ENCODE measurements around the gene NR3C2. TPM values are rescaled to one million over a fixed set of nuclear protein-coding genes. Genes with fewer than 3 reads are reported as not detected.

NR3C2 gene
- polyA plus RNA-seq, 3 donors: 0.09 to 0.27 (median 0.20) TPM

GRCh38 chr4:148341980-148342800 is 100.0 kb downstream of the NR3C2 start:
- DNase-seq: no peak
- H3K27ac ChIP-seq (ENCODE audit: low read depth in 1 of 2, low read length in 2 of 2): no peak overlapping the region
- peaks cover 0 to 7% (median 0%) of the 10 kb centered on the region in 7 donors for H3K9me3 Mint-ChIP-seq
- H3K27ac Mint-ChIP-seq: no peak overlapping the region
- H3K9ac ChIP-seq (ENCODE audit: insufficient read depth, low read length, poor library complexity, severe bottlenecking): no peak overlapping the region
- no peaks in the 10 kb centered on the region for H3K27me3 ChIP-seq (ENCODE audit: control insufficient read depth in 2 of 2, insufficient read depth in 2 of 2, low read length in 2 of 2)
- no peak overlapping the region for H3K4me3 ChIP-seq (replicated peaks in 1 of 3; ENCODE audit: low read depth in 2 of 3, low read length in 3 of 3)
- no peaks in the 10 kb centered on the region for H3K79me2 ChIP-seq (ENCODE audit: insufficient read depth, low read length)
- H2AFZ ChIP-seq (ENCODE audit: insufficient read depth, low read depth, low read length, poor library complexity, severe bottlenecking): no peak overlapping the region
- H3K27me3 Mint-ChIP-seq (ENCODE audit: low read depth in 3 of 3): no peaks in the 10 kb centered on the region
- no peak for TF ChIP-seq CTCF (IDR thresholded peaks at IDR 0.05)
- H3K36me3 Mint-ChIP-seq: no peaks in the 10 kb centered on the region
- intact Hi-C loops (cut with micrococcal nuclease): no loop called here
- H3K4me1 Mint-ChIP-seq: no peaks in the 10 kb centered on the region
- no peak overlapping the region for H3K4me3 Mint-ChIP-seq
- H4K20me1 ChIP-seq (ENCODE audit: insufficient read depth, low read length): no peaks in the 10 kb centered on the region
- H3K9me3 ChIP-seq (replicated peaks in 1 of 2; ENCODE audit: control insufficient read depth in 1 of 2, insufficient read depth in 1 of 2, low read length in 2 of 2): no peaks in the 10 kb centered on the region
- no peaks in the 10 kb centered on the region for H3K4me1 ChIP-seq (ENCODE audit: control insufficient read depth in 1 of 2, insufficient read depth in 2 of 2, low read length in 2 of 2)
- H3K4me2 ChIP-seq (replicated peaks; ENCODE audit: extremely low read depth, low read length, poor library complexity, severe bottlenecking): no peak overlapping the region
- whole genome bisulfite sequencing (ENCODE audit: insufficient coverage): 94% methylated on average over 7 of the region's 13 CpGs
- H3K36me3 ChIP-seq (replicated peaks in 1 of 2; ENCODE audit: control insufficient read depth in 1 of 2, insufficient read depth in 2 of 2, low read length in 2 of 2): no peaks in the 10 kb centered on the region

GRCh38 chr4:148335133-148335532 is 107.1 kb downstream of the NR3C2 start:
- Histone ChIP-seq H2AFZ (ENCODE audit: insufficient read depth, low read depth, low read length, poor library complexity, severe bottlenecking) (no peak overlapping the region), H3K9me3 (replicated peaks in 1 of 2; ENCODE audit: control insufficient read depth in 1 of 2, insufficient read depth in 1 of 2, low read length in 2 of 2) (peaks cover 0 to 7% of the 10 kb centered on the region in 2 donors), H3K36me3 (replicated peaks in 1 of 2; ENCODE audit: control insufficient read depth in 1 of 2, insufficient read depth in 2 of 2, low read length in 2 of 2) (no peaks in the 10 kb centered on the region), H3K27ac (ENCODE audit: low read depth in 1 of 2, low read length in 2 of 2) (no peak overlapping the region), H3K4me2 (replicated peaks; ENCODE audit: extremely low read depth, low read length, poor library complexity, severe bottlenecking) (no peak overlapping the region), H3K79me2 (ENCODE audit: insufficient read depth, low read length) (no peaks in the 10 kb centered on the region), H3K4me3 (replicated peaks in 1 of 3; ENCODE audit: low read depth in 2 of 3, low read length in 3 of 3) (no peak overlapping the region), H3K27me3 (ENCODE audit: control insufficient read depth in 2 of 2, insufficient read depth in 2 of 2, low read length in 2 of 2) (no peaks in the 10 kb centered on the region), H3K4me1 (ENCODE audit: control insufficient read depth in 1 of 2, insufficient read depth in 2 of 2, low read length in 2 of 2) (no peaks in the 10 kb centered on the region), H4K20me1 (ENCODE audit: insufficient read depth, low read length) (no peaks in the 10 kb centered on the region), H3K9ac (ENCODE audit: insufficient read depth, low read length, poor library complexity, severe bottlenecking) (no peak overlapping the region)
- Mint-ChIP-seq H3K27ac (no peak overlapping the region), H3K4me3 (no peak overlapping the region), H3K27me3 (ENCODE audit: low read depth in 3 of 3) (peaks cover 0 to 2% (median 0%) of the 10 kb centered on the region in 3 donors), H3K9me3 (peaks cover 3 to 13% (median 5%) of the 10 kb centered on the region in 7 donors), H3K36me3 (no peaks in the 10 kb centered on the region), H3K4me1 (no peaks in the 10 kb centered on the region)
- intact Hi-C loops (cut with micrococcal nuclease): no loop called here
- DNase-seq: no peak
- TF ChIP-seq CTCF (IDR thresholded peaks at IDR 0.05): no peak
- WGBS (ENCODE audit: insufficient coverage): 100% methylated on average over 1 of the region's 4 CpGs
